Inflammatory macrophage (primary cell): ENCODE data around the gene WDR82.

Source experiments
- DNase-seq, 2 donors: peaks; one replicate each; pipeline ENCODE4 v3.0.0-alpha.2; 2020 to 2022

Gene WDR82

DNA sequence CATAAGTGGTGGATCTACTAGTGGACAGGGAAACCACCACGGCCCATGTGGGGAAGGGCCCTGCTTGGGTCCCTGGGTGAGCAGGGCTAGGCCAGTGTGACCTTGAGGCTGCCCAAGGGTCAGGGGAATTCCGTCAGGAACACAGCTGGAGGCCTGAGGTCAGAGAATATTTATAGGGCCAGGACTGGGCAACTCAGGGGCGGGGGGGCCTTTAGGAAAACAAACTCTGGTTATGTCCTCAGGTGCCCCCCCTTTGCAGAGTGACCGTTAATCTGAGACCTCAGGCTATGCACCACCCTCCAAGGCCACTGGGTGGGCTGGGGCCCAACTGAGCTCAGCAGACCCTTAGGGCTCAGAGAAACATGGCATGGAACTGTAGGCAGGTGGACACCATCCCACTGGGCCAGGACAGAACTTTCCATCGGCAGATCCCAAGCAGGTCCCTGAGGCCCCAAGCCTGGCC, 42.0 kb downstream of the WDR82 start:
- no peak for DNase-seq

DNA sequence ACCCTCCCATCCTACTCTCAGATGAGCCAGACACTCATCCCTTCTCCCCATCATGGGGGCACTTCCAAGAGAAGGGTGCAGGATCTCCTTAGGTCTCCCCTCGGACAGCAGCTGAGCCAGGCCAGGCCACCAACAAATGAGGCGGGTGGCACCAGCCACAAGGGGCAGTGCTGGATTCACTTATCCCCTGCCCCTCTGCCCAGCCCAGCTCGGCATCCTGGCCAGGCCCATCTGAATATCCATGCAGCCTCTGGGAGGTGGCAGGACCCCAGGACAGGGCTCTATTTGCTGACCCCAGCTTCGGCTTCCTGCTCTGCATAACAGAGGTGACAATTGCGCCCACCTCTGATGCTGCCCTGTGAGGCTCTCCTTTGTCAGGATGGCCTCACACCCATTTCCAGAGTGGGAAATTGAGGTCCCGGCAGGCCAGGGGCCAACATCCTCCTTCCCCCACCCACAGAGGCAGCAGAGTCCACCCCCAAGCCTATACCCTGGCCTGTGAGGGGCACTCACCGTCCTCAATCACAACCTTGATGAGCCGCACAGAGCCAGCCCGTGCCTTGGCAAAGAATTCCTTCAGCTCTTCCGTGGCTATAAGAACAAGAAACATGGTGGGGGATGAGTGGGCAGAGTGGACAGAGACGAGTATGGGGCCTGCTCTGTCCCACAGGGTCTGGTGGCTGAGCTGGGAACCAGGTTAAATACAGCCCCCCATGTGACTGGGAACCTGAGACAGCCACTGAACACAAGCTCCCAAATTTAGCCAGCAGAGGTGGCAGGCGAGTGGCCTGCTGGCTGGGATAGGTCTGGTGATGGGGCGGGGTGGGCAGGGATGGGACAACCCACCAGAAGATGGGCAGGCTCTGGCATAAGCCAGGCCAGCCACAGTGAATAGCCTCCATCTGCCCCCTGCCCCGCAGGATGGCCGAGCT, 43.7 kb downstream of the WDR82 start:
- DNase-seq: no peak

DNA sequence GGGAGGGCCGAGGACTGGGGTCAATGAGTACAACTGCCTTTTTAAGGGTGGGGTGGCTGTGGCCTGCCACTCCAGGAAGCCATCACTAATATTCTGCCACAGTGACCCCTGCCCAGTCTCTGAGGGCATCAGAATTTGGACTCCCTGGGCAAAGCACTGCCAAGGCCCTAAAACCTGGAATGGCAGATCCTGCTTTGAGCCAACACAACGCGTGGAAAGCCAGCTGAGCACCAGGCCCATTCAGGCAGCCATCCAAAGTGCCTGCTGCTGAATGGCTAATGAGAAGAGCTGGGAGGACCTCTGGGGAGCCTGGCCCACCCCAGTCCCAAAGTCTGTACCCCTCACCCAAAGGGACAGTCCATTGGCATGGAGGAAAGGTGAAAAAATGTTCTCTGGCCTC, 44.5 kb downstream of the WDR82 start:
- no peak for DNase-seq

DNA sequence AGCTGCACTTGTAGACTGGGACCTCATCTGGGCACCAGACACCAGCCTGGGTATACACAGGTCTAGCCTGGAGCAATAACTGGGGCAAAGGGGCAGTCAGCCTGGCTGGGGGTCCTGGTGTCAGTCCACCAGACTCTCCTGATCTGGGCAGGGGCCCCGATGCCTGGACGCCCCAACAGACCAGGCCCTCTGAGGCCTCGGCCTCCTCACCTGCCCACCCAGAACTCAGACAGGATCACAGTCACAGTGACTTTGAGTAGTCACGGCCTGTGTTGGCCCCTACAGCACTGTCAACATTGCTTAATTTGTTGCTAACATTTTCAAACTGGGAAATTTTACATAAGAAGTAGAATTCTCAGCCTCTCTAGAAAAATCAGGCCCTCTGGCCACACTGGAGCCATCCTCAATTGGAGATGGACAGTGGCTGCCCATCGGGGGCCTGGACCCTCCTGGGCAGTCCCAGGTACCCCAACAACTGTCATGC, 45.3 kb downstream of the WDR82 start:
- no peak for DNase-seq

DNA sequence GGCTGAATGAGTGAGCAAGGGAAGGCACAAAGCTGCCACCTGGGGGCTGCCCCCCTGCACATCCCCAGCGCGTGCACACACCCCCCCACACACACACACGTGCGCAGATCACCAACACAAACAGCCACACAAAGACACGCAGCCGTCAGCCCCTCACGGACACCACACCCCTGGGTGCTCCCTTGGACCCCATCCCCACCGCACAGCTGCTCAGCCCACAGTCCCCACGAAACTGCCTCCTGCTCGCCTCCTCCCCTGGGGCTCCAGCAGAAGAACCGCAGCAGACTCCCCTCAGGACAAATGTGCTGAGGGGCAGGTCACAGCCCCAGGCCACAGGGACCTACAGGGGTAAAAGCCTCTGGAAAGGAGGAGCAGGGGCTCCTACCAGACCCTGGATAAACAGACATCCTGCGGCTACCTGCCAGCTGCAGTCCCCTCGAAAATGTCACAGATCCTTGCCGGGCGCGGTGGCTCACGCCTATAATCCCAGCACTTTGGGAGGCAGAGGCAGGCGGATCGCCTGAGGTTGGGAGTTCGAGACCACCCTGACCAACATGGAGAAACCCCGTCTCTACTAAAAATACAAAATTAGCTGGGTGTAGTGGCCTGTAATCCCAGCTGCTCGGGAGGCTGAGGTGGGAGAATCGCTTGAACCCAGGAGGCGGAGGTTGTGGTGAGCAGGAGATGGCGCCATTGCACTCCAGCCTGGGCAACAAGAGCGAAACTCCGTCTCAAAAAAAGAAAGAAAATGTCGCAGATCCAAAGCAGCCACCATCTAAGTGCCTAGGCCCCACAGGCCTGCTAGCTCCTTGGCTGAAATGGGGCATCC, 46.0 kb downstream of the WDR82 start:
- no peak for DNase-seq

DNA sequence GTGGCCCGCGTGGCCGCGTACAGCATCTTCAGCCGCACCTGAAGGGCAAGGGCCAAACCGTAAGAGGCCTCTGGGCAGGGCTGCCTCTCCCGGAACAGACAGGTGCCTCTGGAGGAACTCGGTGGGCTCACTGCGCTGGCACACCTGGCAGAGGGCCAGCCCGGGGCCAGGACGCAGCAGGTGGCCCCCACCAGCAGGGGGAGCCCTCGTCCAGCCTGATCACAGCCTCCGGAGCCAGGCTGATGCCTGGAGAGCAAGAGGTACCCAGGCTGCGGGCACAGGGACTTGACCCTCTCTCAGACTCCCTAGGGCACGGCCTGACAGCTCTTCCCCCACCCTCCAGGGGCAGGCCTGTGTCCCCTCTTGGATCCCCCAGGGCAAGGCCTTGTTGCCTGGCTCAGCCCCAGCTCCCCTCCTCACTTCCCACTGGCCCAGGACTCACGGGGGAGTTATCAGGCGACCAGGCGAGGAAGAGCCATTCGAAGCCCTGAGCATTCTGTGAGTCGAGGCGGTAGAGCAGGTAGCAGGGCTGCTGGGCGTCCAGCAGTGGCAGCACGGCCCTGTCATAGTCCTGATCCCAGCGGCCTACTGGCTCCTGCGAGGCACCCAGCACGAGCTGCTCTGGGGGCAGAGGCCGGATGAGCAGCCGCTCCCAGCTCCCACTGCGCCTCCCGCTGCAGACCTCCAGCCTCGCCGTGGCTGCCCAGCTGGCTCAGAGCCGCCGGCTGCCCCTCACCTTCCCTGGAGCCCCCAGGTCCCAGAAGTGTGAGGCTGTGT, 46.8 kb downstream of the WDR82 start:
- peak; percentile 66 to 78 for DNase-seq

DNA sequence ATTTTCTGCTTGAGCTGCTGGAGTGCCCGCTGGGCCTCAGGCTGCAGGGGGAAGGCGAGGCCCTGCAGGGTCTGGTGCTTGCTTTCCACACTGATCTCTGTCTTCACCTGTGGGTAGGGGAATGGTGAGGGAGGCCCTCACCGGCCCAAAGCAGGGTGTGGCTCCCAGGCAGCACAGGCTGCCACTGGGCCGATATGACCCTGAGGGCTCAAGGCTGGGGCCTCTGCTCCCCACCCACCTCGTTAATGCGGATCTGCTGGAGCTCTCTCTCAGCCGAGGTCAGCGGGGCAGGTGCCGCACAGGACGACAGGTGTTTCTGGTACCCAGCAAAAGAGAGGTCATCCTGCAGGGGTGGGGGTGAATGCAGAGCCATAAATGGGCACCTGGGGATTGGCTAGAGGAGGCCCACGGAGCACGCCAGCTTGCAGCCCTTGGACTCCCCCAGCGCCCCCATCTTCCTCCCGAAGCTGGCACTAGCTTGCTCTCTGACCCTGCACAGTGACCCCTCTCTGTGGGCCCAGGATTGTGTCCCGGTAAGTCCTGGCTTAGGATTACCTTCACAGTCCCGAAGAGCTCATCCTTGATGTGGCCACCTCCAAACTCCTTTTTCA, 47.5 kb downstream of the WDR82 start:
- DNase-seq: no peak

DNA sequence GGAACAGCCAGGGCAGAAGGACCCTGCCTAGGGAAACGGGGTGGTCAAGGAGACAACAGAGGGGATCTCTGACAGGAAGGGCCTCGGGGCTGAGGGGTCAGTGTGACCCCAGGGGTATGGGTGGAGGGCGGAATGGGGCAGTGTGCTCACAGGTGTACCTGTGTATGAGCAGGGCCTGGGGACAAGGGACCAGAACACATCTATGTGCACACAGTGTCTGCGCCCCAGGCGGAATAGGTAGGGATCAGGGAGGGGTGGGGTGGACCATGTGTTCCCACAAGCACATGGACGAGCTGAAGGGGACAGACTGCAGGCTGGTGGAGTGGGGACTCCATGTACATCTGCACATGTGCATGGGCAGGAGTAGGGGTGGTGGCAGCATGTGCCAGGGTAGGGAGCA, 48.0 kb downstream of the WDR82 start:
- no peak for DNase-seq

DNA sequence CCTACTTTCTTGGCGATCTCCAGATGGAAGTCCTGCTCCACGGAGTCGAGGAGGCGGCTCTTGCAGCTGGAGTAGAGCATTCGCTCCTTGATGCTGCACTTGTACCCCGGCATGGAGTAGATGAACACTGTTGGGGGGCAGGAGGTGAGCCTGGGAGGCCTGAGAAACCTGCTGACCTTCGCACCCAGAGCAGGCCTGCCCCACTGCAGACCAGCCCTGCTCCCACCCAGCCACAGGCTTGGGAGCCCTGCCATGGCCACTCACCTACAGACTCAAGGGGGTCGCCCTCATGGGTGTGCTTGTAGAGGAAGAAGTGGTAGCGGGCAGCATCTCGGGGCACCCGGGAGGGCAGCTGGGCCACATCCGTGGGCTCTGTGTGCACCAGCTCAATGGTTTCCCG, 48.8 kb downstream of the WDR82 start:
- DNase-seq: no peak

DNA sequence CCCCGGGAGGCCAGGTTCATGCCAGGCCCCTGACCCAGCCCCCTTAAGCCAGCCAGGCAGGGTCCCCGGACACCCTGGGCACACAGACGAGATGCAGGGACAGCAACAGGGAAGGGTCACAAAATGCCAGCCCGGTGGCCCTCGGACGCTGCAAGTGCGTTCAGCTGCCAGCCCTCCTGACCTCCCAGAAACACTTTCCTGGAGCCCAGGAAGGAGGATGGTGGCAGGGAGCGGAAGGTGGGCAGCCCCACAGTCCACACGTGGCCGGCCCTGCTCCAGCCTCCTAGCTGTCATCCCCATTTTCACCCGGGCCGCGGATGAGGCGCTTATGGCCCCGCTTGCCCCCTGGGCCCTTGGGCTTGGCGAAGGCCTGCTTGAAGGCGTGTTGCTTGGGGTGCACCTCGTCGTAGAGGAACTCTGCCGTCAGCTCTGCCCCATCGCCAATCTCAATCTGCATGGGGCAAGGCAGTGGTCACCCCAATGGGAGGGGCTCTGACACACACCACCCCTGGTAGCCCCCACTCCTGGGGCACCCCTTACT, 49.6 kb downstream of the WDR82 start:
- DNase-seq: no peak

DNA sequence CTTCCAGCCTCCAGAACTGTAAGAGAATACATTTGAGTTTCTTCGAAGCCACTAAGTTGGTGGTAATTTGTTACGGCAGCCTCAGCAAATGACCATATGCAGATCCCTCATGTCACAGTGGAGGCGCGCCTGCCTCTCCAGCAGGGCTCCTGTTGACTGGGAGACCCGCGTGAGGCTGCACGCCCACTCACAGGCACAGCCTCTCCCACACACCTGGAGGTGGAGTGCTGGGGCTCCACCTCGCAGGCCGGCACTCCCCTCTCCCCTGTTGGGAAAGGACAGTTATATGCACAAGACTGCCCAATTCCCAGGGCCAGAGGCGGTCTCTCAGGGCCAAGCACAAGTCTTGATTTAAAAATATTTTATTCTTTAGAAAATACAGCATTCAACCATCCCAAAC, 50.2 kb downstream of the WDR82 start:
- DNase-seq: no peak

DNA sequence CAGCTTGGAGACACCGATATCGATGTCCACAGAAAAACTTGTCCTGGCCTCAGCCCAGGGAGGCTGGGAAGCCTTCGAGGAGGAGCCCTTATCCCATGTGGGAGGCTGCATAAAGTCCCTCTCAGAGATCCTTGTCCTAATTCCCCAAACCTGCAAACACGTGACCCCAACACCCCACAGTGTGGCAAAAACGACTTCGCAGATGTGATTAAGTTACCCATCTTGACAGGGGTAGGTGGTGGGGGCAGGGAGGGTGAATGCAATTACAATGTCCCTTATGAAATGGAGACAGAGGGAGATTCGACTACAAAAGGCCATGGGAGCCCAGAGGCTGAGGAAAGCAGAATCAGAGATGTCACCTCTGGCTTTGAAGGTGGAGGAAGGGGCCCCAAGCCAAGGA, 50.7 kb downstream of the WDR82 start:
- no peak for DNase-seq

DNA sequence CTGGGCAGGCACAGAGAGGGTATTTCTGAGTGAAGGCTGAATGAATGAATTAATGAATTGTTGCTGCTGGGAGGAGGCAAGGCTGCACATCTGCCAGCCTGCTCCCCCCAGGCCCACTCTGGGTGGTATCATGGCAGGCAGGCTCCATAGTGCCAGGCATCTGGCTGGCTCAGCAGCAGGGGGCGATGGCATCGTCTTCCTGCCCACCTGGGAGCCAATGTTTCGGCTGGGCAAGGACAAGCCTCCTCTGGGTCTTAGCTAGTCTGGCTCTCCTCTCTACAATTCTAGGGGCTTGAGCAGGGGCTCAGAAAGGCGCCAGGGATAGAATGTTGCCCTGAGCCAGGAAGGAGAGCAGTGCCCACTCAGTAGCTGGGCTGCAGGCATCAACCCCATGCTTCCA, 51.3 kb downstream of the WDR82 start:
- DNase-seq: no peak

DNA sequence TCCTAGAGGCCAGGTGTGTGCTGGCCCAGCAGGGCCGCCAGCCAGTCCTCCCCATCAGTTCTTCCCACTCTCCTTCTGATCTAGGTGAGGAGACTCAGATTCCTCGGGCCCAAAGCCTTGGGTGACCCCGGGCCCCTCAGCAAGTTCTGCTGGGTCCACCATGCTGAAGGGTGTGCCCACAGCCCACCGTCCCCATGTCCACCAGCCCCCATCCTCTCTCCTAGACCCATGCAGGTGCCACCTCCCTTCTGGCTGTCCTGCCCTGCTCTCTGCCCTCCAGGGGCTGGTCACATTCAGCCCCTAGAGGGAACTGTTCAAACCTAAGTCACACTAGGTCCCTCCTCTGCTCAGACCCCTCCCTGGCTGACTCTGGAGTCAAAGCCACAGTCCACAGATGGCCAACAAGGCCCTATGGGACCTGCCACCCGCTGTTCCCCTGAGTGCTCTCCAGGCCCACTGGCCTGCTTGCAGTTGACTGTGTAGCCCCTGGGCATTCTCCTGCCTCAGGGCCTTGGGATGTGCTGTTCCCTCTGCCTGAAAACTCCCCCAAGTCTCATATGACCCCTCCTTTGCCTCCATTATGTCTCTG, 52.1 kb downstream of the WDR82 start:
- no peak for DNase-seq

DNA sequence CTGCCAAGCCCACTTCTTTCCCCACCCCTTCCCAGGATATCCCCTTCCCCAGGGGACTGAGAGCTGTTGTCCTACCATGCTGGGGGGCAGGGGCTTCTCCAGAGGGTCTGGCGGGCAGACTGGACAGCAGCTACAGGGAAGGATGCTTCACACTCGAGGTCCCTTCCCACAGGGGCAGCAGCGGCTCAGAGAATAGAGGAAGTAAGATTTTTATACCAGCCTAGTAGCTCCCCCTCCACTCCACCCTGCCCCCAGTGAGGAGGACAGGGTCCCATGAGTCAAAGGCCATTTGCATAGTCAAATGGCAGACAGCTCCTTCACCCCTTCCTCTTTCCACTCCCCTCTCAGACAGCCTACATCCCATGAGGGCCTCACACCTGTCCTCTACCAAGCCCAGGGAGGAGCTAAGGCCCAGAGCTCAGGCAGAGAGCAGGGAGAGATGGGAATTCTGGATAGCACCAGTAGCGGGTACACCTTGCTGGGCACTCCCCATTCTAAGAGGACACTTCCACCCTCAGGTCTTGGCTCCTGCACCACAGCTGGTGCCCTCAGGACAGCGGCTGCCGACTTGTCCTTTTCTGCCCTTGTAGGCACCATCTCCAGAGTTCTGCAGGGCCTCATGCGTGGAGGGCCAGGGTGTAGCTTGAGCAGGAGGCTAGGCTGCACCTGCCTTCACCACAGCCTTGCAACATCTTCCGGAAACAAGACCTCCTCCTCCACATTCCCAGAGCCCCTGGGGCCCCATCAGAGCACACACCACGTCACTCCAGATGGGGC, 52.8 kb downstream of the WDR82 start, which contains the start of gene TLR9:
Gene TLR9 (minus strand): TSS at position 194 of the 777 bp plus-strand sequence. CDS start 116 bp downstream, at position 78.
- DNase-seq: peak; percentile 45 to 49

DNA sequence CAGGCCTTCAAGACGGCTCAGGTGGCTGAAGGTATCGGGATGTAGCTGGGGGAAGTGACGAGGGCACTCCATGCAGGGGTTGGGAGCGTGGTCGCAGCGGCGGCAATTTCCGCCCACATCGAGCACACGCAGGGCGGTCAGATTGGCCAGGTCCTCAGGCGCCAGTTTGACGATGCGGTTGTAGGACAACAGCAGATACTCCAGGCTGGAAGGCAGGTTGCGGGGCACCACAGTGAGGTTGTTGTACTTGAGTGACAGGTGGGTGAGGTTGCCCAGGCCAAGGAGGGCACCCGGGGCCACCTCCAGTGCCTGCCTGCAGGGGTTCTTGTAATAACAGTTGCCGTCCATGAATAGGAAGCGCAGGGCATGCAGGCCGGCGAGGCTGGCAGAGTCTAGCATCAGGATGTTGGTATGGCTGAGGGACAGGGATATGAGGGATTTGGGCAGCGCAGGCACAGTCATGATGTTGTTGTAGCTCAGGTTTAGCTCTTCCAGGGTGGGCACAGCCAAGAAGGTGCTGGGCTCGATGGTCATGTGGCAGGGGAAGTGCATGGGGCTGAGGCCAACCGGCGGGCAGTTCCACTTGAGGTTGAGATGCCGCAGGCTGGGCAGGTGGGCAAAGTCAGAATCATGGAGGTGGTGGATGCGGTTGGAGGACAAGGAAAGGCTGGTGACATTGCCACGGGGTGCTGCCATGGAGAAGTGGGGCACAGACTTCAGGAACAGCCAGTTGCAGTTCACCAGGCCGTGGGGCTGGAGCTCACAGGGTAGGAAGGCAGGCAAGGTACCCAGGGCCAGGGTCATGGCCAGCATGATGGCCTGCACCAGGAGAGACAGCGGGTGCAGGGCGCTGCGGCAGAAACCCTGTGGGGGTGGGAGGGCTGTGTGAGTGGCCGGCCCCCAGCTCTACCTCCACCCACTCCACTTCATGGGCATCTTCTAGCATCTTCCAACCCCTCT, 54.7 kb downstream of the WDR82 start:
- no peak for DNase-seq

DNA sequence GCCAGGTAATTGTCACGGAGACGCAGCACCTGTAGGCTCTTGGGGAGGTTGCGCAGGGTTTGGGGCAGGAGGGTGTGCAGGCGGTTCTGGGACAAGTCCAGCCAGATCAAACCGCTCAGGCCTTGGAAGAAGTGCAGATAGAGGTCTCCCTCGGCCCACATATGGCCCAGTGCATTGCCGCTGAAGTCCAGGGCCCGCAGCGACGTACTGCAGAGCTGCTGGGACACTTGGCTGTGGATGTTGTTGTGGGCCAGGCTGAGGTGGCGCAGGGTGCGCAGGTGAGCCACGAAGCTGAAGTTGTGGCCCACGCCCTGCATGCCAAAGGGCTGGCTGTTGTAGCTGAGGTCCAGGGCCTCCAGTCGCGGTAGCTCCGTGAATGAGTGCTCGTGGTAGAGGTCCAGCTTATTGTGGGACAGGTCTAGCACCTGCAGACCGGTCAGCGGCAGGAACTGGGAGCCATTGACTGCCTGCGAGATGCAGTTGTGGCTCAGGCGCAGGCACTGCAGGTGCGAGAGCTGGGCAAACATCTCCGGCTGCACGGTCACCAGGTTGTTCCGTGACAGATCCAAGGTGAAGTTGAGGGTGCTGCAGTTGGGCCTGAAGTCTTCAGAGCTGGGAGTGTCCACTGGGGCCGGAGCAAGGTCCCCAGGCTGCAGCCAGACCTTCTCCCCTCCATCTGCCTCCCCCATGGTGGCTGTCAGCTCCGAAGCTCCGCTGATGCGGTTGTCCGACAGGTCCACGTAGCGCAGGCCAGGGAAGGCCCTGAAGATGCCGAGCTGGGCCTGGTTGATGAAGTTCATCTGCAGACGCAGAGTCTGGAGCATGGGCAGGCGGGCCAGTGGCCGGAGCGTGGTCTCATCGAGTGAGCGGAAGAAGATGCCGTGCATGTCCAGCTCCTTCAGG, 55.9 kb downstream of the WDR82 start:
- no peak for DNase-seq
